Measurements from ENCODE around the gene IP6K3.

IP6K3 gene

DNA sequence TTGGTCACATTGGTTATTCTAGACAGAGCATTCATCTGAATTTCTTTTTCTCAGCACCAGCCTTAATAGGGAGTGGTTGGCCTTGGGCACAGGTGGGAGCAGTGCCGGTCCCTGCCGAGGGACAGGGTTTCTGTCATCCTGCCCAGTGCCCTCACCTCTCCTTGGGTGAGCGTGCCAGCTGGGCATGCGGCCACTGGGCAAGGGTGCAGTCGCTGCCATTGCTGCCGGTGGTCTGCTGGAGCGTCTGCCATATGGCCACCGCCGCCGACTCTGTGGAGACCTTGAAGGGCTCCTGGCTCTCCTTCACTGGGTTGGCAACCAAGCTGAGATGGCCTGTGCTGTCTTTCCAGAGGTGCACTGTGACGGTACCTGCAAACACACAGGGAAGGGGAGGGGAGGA lies 18.8 kb downstream of the IP6K3 start:
- Histone ChIP-seq H3K27ac (no peak overlapping the region), H3K4me1 (no peaks in the 10 kb centered on the region), H3K9me3 (no peaks in the 10 kb centered on the region), H3K4me3 (no peak overlapping the region), H3K27me3 (no peaks in the 10 kb centered on the region), H3K36me3 (no peaks in the 10 kb centered on the region)
- DNase-seq, result no peak
- intact Hi-C loops (cut with DNase I; ENCODE audit: low total_unique reads), result no loop called here
- TF ChIP-seq, protein P1, sequence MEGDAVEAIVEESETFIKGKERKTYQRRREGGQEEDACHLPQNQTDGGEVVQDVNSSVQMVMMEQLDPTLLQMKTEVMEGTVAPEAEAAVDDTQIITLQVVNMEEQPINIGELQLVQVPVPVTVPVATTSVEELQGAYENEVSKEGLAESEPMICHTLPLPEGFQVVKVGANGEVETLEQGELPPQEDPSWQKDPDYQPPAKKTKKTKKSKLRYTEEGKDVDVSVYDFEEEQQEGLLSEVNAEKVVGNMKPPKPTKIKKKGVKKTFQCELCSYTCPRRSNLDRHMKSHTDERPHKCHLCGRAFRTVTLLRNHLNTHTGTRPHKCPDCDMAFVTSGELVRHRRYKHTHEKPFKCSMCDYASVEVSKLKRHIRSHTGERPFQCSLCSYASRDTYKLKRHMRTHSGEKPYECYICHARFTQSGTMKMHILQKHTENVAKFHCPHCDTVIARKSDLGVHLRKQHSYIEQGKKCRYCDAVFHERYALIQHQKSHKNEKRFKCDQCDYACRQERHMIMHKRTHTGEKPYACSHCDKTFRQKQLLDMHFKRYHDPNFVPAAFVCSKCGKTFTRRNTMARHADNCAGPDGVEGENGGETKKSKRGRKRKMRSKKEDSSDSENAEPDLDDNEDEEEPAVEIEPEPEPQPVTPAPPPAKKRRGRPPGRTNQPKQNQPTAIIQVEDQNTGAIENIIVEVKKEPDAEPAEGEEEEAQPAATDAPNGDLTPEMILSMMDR (IDR thresholded peaks at IDR 0.05), result no peak

DNA sequence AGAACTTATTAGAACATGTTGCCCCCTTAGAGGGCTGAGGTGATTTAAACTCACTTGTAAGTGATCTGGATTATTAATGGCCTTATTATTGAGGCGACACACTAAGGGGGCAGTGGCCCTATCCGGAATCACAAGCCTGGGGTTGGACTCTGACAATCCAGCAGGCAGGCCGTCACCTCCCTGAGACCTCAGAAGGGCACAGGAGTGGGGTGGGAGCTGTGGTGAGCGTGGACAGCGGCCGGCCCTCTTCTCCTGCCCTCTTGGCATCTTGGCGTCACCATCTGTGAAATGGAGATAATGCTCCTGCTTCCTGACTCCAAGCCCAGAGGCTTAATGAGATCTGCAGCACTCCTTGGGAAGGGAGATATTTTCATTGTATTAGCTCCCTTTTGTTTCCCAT lies 19.6 kb downstream of the IP6K3 start:
- no peak overlapping the region for H3K27ac ChIP-seq
- no peaks in the 10 kb centered on the region for H3K4me1 ChIP-seq
- no peaks in the 10 kb centered on the region for H3K9me3 ChIP-seq
- H3K27me3 ChIP-seq, result no peaks in the 10 kb centered on the region
- intact Hi-C loops (cut with DNase I; ENCODE audit: low total_unique reads), result no loop called here
- DNase-seq, result no peak
- H3K4me3 ChIP-seq, result no peak overlapping the region
- H3K36me3 ChIP-seq, result no peaks in the 10 kb centered on the region
- TF ChIP-seq, protein P1 (IDR thresholded peaks at IDR 0.05), result no peak

DNA sequence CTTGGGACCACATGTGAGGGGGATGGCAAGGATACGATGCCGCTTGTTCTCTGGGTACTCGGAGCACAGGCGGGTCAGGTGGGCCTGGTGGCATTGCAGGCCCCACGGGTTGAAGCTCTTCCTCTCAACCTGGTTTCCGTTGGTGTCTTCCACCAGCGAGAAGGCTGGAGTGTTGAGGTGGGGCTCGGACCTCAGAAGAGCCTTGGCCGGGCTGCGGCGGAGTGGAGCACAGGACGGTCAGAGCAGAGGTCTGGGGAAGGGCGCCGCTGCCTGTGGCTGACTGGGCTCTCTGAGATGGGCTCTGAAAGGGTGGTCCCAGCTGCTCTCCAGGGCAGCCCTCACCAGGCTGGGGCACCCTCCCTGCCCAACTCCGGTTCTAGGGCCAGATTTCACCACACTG lies 20.0 kb downstream of the IP6K3 start:
- Histone ChIP-seq H3K9me3 (no peaks in the 10 kb centered on the region), H3K4me3 (no peak overlapping the region), H3K36me3 (no peaks in the 10 kb centered on the region), H3K27me3 (no peaks in the 10 kb centered on the region), H3K4me1 (no peaks in the 10 kb centered on the region), H3K27ac (no peak overlapping the region)
- TF ChIP-seq, protein P1 (IDR thresholded peaks at IDR 0.05), result no peak
- intact Hi-C loops (cut with DNase I; ENCODE audit: low total_unique reads), result no loop called here
- no peak for DNase-seq

DNA sequence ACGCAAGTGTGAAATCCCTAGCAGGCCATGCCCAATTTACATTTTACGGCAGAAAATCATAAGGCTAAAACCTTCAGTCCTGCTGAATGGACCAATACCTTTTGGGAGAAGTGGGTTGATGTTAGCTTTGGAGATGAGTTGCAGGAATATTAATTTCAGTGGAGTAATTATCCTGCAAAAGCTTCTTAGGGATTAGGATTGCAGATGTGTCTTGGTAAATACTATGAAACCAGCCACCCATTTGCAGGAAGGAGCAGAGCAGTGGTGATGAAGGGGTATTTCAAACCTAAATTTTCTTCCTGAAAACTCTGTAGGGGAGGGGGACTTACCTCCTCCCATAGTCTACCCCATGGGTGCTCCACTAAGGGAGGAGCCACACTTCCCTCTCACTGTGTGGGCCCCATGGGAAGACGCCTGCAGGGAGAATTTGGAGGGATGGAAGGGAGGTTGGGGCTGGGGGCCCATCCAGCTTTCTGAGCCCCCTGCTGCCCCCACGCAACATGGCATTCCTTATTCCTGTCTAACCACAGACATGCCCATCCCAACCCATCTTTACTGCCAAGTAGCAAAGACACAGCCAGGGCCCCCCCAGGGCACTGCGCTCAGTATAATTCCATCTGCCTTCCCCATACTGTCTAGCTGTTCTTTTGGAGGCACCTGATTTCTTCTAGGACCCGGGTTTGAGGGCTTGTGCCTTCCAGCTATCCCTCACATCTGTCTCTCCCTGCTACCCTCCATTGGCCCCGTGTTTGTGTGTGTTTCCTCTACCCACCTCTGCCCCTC lies 20.6 kb downstream of the IP6K3 start:
- Histone ChIP-seq H3K4me1 (no peaks in the 10 kb centered on the region), H3K36me3 (no peaks in the 10 kb centered on the region), H3K4me3 (no peak overlapping the region), H3K27ac (no peak overlapping the region), H3K9me3 (no peaks in the 10 kb centered on the region), H3K27me3 (no peaks in the 10 kb centered on the region)
- intact Hi-C loops (cut with DNase I; ENCODE audit: low total_unique reads), result no loop called here
- DNase-seq, result no peak
- TF ChIP-seq, protein P1 (IDR thresholded peaks at IDR 0.05), result no peak

DNA sequence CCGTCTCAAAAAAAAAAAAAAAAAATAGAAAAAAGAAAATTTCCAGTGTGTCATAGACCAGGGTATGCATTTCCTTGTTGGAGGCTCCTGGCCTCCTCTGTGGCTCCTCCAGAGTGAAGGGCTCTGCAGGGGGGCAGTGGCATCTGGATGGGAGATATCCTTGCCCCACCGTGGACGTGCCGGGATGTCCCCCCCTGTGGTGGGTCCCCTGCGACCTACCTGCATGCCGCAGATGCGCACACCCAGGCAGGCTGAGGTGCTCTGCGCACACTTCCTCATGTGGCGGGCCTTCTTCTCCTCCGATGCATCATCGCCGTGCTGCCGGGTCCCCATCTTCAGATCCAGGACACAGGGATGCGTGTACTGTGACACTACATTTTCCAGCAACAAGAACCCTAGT lies 21.5 kb downstream of the IP6K3 start:
- Histone ChIP-seq H3K4me3 (no peak overlapping the region), H3K27ac (no peak overlapping the region), H3K9me3 (no peaks in the 10 kb centered on the region), H3K4me1 (no peaks in the 10 kb centered on the region), H3K36me3 (no peaks in the 10 kb centered on the region), H3K27me3 (no peaks in the 10 kb centered on the region)
- intact Hi-C loops (cut with DNase I; ENCODE audit: low total_unique reads), result no loop called here
- no peak for DNase-seq
- TF ChIP-seq, protein P1 (IDR thresholded peaks at IDR 0.05), result no peak

Data from tibial artery (tissue), 4 donors.